ENCODE data around the gene OSBPL8.
"Not testable (repeated sequence)": the region's sequence is repeated elsewhere in the genome, so short reads cannot be mapped to it uniquely, and the experiment has no call there.

Gene OSBPL8

GRCh38 chr12:76489737-76490136 lies 69.8 kb downstream of the OSBPL8 start:
- DNase-seq (ENCODE audit: insufficient read length, low spot score) (no peak), FAIRE-seq (no peak)
- TF ChIP-seq POU2F2 (IDR thresholded peaks at IDR 0.05; ENCODE audit: low read depth, low read length) = no peak
- no peak for TF ChIP-seq TAF1 (IDR thresholded peaks at IDR 0.05; ENCODE audit: low read depth, low read length)
- TF ChIP-seq POLR2AphosphoS5 (IDR thresholded peaks at IDR 0.05; ENCODE audit: low read depth, low read length) = no peak
- no peak for TF ChIP-seq POLR2A (IDR thresholded peaks at IDR 0.05; ENCODE audit: low read depth, low read length)
- TF ChIP-seq PAX5 (IDR thresholded peaks at IDR 0.05; ENCODE audit: insufficient read depth, low read length, severe bottlenecking) = no peak

- TF ChIP-seq TAF1 (IDR thresholded peaks at IDR 0.05; ENCODE audit: low read depth, low read length) (no peak), POLR2A (IDR thresholded peaks at IDR 0.05; ENCODE audit: low read depth, low read length) (no peak), POU2F2 (IDR thresholded peaks at IDR 0.05; ENCODE audit: low read depth, low read length) (no peak), PAX5 (IDR thresholded peaks at IDR 0.05; ENCODE audit: insufficient read depth, low read length, severe bottlenecking) (no peak)
- FAIRE-seq = no peak
- no peak for DNase-seq (ENCODE audit: insufficient read length, low spot score)
Measured at GRCh38 chr12:76486011-76486410, 73.6 kb downstream of the OSBPL8 start.

DNA sequence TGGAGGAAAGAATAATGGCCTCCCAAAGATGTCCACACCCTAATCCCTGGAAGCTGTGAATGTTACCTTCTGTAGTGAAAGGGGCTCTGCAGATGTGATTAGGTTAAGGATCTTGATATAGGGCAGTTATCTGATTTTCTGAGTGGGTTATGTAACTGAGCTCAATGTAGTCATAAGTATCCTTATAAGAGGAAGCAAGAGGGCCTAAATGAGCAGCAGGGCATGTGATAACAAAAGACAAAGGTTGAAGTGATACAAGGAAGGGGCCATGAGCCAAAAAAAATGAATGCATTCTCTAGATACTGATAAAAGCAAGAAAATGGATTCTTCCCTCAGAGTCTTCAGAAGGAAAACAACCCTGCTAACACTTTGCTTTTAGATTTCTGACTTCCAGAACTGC lies 78.8 kb downstream of the OSBPL8 start:
- FAIRE-seq = no peak
- DNase-seq (ENCODE audit: insufficient read length, low spot score) = no peak
- TF ChIP-seq TAF1 (IDR thresholded peaks at IDR 0.05; ENCODE audit: low read depth, low read length) (no peak), POLR2A (IDR thresholded peaks at IDR 0.05; ENCODE audit: low read depth, low read length) (no peak), POU2F2 (IDR thresholded peaks at IDR 0.05; ENCODE audit: low read depth, low read length) (no peak), POLR2AphosphoS5 (IDR thresholded peaks at IDR 0.05; ENCODE audit: low read depth, low read length) (no peak), PAX5 (IDR thresholded peaks at IDR 0.05; ENCODE audit: insufficient read depth, low read length, severe bottlenecking) (no peak), SPI1 (IDR thresholded peaks at IDR 0.05; ENCODE audit: low read depth, low read length) (no peak)

DNA sequence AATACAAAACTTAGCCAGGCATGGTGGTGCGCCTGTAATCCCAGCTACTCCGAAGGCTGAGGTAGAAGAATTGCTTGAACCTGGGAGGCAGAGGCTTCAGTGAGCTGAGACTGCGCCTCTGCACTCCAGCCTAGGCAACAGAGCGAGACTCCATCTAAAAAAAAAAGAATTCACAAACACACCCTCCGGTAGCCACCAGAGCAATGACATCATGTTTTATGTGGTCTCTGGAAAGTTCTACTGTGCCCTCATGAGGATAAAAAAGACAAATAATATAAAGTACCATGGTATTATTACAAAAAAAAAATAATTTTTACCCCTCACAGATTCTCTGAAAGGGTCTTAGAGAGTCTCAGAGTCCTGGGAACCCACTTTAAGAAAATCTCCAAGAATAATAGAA lies 81.5 kb downstream of the OSBPL8 start:
- TF ChIP-seq POLR2AphosphoS5 (IDR thresholded peaks at IDR 0.05; ENCODE audit: low read depth, low read length) (no peak), POLR2A (IDR thresholded peaks at IDR 0.05; ENCODE audit: low read depth, low read length) (no peak), TAF1 (IDR thresholded peaks at IDR 0.05; ENCODE audit: low read depth, low read length) (no peak), POU2F2 (IDR thresholded peaks at IDR 0.05; ENCODE audit: low read depth, low read length) (no peak), SPI1 (IDR thresholded peaks at IDR 0.05; ENCODE audit: low read depth, low read length) (no peak), PAX5 (IDR thresholded peaks at IDR 0.05; ENCODE audit: insufficient read depth, low read length, severe bottlenecking) (no peak)
- FAIRE-seq = no peak
- no peak for DNase-seq (ENCODE audit: insufficient read length, low spot score)

DNA sequence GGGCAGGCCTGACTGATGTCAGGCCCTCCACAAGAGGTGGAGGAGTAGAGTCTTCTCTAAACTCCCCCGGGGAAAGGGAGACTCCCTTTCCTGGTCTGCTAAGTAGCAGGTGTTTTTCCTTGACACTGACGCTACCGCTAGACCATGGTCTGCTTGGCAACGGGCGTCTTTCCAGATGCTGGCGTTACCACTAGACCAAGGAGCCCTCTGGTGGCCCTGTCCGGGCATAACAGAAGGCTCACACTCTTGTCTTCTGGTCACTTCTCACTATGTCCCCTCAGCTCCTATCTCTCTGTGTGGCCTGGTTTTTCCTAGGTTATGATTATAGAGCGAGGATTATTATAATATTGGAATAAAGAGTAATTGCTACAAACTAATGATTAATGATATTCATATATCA lies 86.7 kb downstream of the OSBPL8 start:
- FAIRE-seq; DNase-seq (ENCODE audit: insufficient read length, low spot score): not testable (repeated sequence)

DNA sequence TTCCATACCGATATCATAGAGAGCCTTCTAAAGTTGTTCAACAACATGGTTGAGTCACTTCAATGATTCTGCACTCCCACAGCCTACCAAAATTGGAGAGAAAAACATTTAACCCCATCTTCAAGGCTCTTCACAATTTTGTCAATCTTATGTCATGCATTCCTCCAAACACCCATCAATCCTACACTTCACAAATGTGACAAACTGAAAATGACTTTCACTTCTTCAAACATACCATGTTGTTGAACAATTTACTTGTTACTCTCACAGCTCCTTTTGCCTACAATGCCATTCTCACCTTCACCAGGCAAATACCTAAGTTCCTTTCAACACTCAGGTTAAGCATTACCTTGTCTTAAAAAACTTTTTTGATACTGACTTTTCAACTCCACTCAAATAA lies 88.0 kb downstream of the OSBPL8 start:
- no peak for DNase-seq (ENCODE audit: insufficient read length, low spot score)
- TF ChIP-seq POU2F2 (IDR thresholded peaks at IDR 0.05; ENCODE audit: low read depth, low read length) (no peak), POLR2AphosphoS5 (IDR thresholded peaks at IDR 0.05; ENCODE audit: low read depth, low read length) (no peak), SPI1 (IDR thresholded peaks at IDR 0.05; ENCODE audit: low read depth, low read length) (peak; percentile 56), PAX5 (IDR thresholded peaks at IDR 0.05; ENCODE audit: insufficient read depth, low read length, severe bottlenecking) (no peak)
- peak; percentile 73 for FAIRE-seq

DNA sequence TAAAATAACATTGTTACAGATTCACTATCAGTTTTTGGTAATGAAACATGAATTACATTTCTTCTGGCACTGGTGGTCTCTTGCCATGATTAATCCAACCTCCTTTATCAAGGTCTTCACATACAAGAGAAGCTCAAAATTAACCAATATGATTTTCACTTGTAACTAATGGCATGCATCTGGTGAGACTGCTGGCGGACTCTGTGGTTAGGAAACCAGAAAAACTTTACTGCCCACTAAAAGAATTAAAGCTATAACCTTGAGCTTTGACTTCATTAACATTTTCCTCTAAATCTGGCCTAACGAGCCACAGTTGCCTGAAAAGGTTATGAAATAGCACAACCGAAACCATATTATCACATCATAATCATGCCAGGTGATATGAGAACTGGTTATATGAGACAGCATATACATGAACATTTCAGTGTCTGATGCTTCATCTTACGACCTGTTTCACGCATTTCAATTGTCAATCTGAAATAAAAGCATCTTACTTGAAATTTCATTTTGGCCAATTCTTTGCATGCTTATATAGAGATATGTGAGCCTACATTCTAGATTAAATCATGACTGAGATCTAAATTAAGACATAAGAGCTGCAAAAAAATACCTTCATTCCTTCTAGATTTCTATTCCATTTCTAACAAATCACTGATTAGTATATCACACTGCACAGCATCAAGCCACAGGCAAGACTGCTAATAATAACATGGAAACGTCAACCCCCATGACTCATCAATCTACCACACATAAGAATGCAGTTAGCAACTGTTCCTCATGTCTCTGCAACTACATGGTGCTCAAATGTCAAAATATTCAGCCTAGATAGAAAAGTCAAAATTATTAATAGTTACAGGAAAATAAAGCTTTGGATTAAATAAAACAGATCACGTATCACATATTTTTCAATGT lies 89.3 kb downstream of the OSBPL8 start:
- TF ChIP-seq POU2F2 (IDR thresholded peaks at IDR 0.05; ENCODE audit: low read depth, low read length) (no peak), PAX5 (IDR thresholded peaks at IDR 0.05; ENCODE audit: insufficient read depth, low read length, severe bottlenecking) (no peak), TAF1 (IDR thresholded peaks at IDR 0.05; ENCODE audit: low read depth, low read length) (no peak), POLR2AphosphoS5 (IDR thresholded peaks at IDR 0.05; ENCODE audit: low read depth, low read length) (no peak), POLR2A (IDR thresholded peaks at IDR 0.05; ENCODE audit: low read depth, low read length) (no peak), SPI1 (IDR thresholded peaks at IDR 0.05; ENCODE audit: low read depth, low read length) (no peak)
- FAIRE-seq (peak; percentile 61), DNase-seq (ENCODE audit: insufficient read length, low spot score) (no peak)

DNA sequence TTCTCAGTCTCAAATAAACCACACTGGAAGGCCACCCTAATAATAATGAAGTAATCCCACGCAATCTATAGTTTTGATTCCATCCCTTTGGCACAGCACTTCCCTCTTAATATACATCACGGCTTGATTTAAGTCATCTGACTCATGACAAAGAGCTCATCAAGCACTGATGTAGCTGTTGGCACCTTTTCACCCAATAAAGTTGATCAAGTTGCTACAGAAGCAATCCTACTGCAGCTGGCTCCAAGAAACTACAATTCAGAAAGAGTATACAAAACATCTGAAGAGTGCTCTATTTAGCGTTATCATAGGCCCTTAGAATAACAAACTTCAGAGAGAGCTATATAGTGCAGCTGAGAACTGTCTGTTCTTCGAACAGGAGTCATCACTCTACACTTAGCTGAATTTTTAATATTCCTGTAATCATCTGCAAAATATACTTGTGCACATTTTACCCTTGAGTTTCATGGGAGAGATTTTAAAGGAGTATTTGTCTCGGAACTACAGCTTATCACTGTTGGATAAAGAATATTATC lies 94.9 kb downstream of the OSBPL8 start:
- FAIRE-seq = no peak

GRCh38 chr12:76462668-76463224 lies 96.8 kb downstream of the OSBPL8 start:
- TF ChIP-seq TAF1 (IDR thresholded peaks at IDR 0.05; ENCODE audit: low read depth, low read length) = no peak
- TF ChIP-seq POLR2AphosphoS5 (IDR thresholded peaks at IDR 0.05; ENCODE audit: low read depth, low read length) = no peak
- no peak for TF ChIP-seq PAX5 (IDR thresholded peaks at IDR 0.05; ENCODE audit: insufficient read depth, low read length, severe bottlenecking)
- no peak for FAIRE-seq
- DNase-seq (ENCODE audit: insufficient read length, low spot score) = no peak

More for the DNA sequence above, 94.9 kb downstream of the OSBPL8 start:
- no peak for TF ChIP-seq PAX5 (IDR thresholded peaks at IDR 0.05; ENCODE audit: insufficient read depth, low read length, severe bottlenecking)
- TF ChIP-seq POU2F2 (IDR thresholded peaks at IDR 0.05; ENCODE audit: low read depth, low read length) = no peak
- no peak for TF ChIP-seq POLR2A (IDR thresholded peaks at IDR 0.05; ENCODE audit: low read depth, low read length)
- no peak for TF ChIP-seq TAF1 (IDR thresholded peaks at IDR 0.05; ENCODE audit: low read depth, low read length)
- no peak for TF ChIP-seq SPI1 (IDR thresholded peaks at IDR 0.05; ENCODE audit: low read depth, low read length)
- TF ChIP-seq POLR2AphosphoS5 (IDR thresholded peaks at IDR 0.05; ENCODE audit: low read depth, low read length) = no peak
- no peak for DNase-seq (ENCODE audit: insufficient read length, low spot score)

DNA sequence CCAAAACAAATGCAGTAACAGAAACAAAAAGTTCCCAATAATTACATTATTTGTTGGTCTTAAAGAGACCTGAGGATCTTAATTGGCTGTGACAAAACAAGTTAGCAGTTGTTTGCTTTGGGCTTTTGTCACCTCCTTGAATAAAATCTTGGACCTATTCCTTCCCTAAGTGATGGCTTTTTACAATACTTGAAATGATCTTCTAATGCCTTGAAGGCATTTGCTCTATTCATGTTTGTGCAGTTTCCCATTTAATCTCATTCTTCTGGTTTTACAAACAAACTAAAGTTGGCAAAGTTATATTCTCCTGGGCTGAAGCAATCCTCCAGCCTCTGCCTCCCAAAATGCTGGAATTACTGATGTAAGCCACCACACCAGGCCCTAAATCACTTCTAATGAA lies 98.8 kb downstream of the OSBPL8 start:
- DNase-seq (ENCODE audit: insufficient read length, low spot score) (no peak), FAIRE-seq (no peak)
- TF ChIP-seq POLR2A (IDR thresholded peaks at IDR 0.05; ENCODE audit: low read depth, low read length) (no peak), POLR2AphosphoS5 (IDR thresholded peaks at IDR 0.05; ENCODE audit: low read depth, low read length) (no peak), PAX5 (IDR thresholded peaks at IDR 0.05; ENCODE audit: insufficient read depth, low read length, severe bottlenecking) (no peak), TAF1 (IDR thresholded peaks at IDR 0.05; ENCODE audit: low read depth, low read length) (no peak), SPI1 (IDR thresholded peaks at IDR 0.05; ENCODE audit: low read depth, low read length) (no peak), POU2F2 (IDR thresholded peaks at IDR 0.05; ENCODE audit: low read depth, low read length) (no peak)

Measured in GM12891 (cell line).